ENCODE measurements around the gene PRTG. TPM values are rescaled to one million over a fixed set of nuclear protein-coding genes. Genes with fewer than 3 reads are reported as not detected.
"Not testable (repeated sequence)": the region's sequence is repeated elsewhere in the genome, so short reads cannot be mapped to it uniquely, and the experiment has no call there.

Gene PRTG
- total and polyA plus RNA-seq, 2 donors (not counting 3 experiments of a cell fraction or from before 2014, with no cell fraction given), result 3.4 to 12.4 TPM

DNA sequence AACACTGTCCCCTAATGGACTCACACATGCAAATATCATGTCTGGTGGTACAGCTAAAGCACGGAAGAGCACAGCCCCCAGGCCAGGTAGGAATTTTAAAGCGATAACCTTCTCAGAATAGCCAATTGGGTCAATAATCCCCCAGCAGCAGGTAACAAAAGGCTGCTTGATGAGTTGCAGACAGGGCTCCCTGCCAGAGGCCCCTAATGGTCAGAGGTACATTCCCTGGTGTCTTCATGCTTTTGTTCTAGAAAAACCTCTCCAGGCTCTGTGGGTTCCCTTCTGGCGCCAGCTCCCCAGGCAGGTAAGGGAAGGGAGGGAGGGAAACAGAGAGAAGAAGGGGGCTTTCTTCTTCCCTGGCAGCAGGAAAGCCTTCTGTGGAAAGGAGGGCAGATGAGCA lies 43.4 kb upstream of the PRTG start:
- dilution Hi-C loops (cut with MboI; ENCODE audit: extremely low pct_ligation_motif_present, low sequenced_read_pairs) (no loop called here), intact Hi-C loops (cut with micrococcal nuclease) (no loop called here)
- no peak for FAIRE-seq
- no peaks in the 10 kb centered on the region for H4K20me1 ChIP-seq (replicated peaks; ENCODE audit: control insufficient read depth, extremely low read depth, insufficient read depth, low read length)
- H3K36me3 ChIP-seq (ENCODE audit: control insufficient read depth in 2 of 2, extremely low read depth in 1 of 2, insufficient read depth in 2 of 2, low read length in 2 of 2), result no peaks in the 10 kb centered on the region
- TF ChIP-seq EZH2 (IDR thresholded peaks at IDR 0.05; ENCODE audit: borderline replicate concordance, low read depth, low read length, severe bottlenecking) (no peak), POLR2A (IDR thresholded peaks at IDR 0.05; ENCODE audit: low read depth, low read length) (no peak), GATA2 (IDR thresholded peaks at IDR 0.05; ENCODE audit: insufficient read depth, insufficient read length, low read depth, low read length) (no peak), FOS (IDR thresholded peaks at IDR 0.05; ENCODE audit: borderline replicate concordance, insufficient read depth, low read length) (no peak), MYC (IDR thresholded peaks at IDR 0.05; ENCODE audit: low read depth, low read length) (no peak), POLR2AphosphoS5 (IDR thresholded peaks at IDR 0.05; ENCODE audit: insufficient read depth, low read depth, low read length) (no peak), JUN (IDR thresholded peaks at IDR 0.05; ENCODE audit: borderline replicate concordance, insufficient read depth, insufficient read length, low read depth) (no peak)
- TF ChIP-seq, protein P1, sequence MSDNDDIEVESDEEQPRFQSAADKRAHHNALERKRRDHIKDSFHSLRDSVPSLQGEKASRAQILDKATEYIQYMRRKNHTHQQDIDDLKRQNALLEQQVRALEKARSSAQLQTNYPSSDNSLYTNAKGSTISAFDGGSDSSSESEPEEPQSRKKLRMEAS (IDR thresholded peaks at IDR 0.05; ENCODE audit: insufficient read depth, insufficient read length), result no peak
- TF ChIP-seq, protein P2, sequence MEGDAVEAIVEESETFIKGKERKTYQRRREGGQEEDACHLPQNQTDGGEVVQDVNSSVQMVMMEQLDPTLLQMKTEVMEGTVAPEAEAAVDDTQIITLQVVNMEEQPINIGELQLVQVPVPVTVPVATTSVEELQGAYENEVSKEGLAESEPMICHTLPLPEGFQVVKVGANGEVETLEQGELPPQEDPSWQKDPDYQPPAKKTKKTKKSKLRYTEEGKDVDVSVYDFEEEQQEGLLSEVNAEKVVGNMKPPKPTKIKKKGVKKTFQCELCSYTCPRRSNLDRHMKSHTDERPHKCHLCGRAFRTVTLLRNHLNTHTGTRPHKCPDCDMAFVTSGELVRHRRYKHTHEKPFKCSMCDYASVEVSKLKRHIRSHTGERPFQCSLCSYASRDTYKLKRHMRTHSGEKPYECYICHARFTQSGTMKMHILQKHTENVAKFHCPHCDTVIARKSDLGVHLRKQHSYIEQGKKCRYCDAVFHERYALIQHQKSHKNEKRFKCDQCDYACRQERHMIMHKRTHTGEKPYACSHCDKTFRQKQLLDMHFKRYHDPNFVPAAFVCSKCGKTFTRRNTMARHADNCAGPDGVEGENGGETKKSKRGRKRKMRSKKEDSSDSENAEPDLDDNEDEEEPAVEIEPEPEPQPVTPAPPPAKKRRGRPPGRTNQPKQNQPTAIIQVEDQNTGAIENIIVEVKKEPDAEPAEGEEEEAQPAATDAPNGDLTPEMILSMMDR (IDR thresholded peaks at IDR 0.05; ENCODE audit: extremely low read depth in 1 of 2, insufficient read depth in 1 of 2, low read depth in 1 of 2, low read length in 2 of 2), result no peak
- no peaks in the 10 kb centered on the region for H3K9me3 ChIP-seq (replicated peaks; ENCODE audit: control insufficient read depth, insufficient read depth, low read length)
- CTCF ChIA-PET, result interaction anchor here (1.2 to 1.7 kb wide), 2 partner anchors 11 to 138 kb away, joined by 3 to 8 read pairs; no protein-coding TSS in a partner anchor
- H3K4me3 ChIP-seq (replicated peaks in 1 of 3; ENCODE audit: insufficient read depth in 1 of 3, low read depth in 1 of 3, low read length in 3 of 3), result no peak overlapping the region
- no peak overlapping the region for H2AFZ ChIP-seq (ENCODE audit: low read depth, low read length)
- no peak overlapping the region for H3K27ac ChIP-seq (ENCODE audit: insufficient read depth, low read depth, low read length)
- BruUV-seq (replicated peaks), result no TSS peak
- no peak overlapping the region for H3K4me2 ChIP-seq (ENCODE audit: insufficient read depth, low read length)
- POLR2A ChIA-PET, result no interaction called here
- no peaks in the 10 kb centered on the region for H3K27me3 ChIP-seq (ENCODE audit: control insufficient read depth in 2 of 2, insufficient read depth in 2 of 2, low read length in 2 of 2)
- no peaks in the 10 kb centered on the region for H3K4me1 ChIP-seq (ENCODE audit: control insufficient read depth, extremely low read depth, insufficient read depth, low read length)
- H3K79me2 ChIP-seq (ENCODE audit: control insufficient read depth, insufficient read depth, low read length), result no peaks in the 10 kb centered on the region
- no peak for DNase-seq (ENCODE audit: low read depth, low spot score)
- no peak overlapping the region for H3K9ac ChIP-seq (replicated peaks; ENCODE audit: extremely low read depth, insufficient read depth, low read length)
- no peaks in the 10 kb centered on the region for H3K9me1 ChIP-seq (replicated peaks; ENCODE audit: control insufficient read depth, extremely low read depth, insufficient read depth, low read length)

DNA sequence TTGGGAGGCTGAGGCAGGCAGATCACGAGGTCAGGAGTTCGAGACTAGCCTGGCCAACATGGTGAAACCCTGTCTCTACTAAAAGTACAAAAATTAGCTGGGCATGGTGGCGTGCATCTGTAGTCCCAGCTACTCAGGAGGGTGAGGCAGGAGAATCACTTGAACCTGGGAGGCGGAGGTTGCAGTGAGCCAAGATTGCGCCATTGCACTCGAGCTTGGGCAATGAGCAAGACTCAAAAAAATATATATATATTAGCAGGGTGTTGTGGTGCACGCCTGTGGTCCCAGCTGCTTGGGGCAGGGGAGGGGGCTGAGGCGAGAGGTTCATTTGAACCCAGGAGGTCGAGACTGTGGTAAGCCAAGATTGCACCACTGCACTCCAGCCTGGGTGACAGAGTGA lies 42.6 kb upstream of the PRTG start:
- H3K9ac ChIP-seq (replicated peaks; ENCODE audit: extremely low read depth, insufficient read depth, low read length); H3K9me3 ChIP-seq (replicated peaks; ENCODE audit: control insufficient read depth, insufficient read depth, low read length); H3K4me1 ChIP-seq (ENCODE audit: control insufficient read depth, extremely low read depth, insufficient read depth, low read length); H3K9me1 ChIP-seq (replicated peaks; ENCODE audit: control insufficient read depth, extremely low read depth, insufficient read depth, low read length); dilution Hi-C loops (cut with MboI; ENCODE audit: extremely low pct_ligation_motif_present, low sequenced_read_pairs); intact Hi-C loops (cut with micrococcal nuclease); POLR2A ChIA-PET; H3K4me2 ChIP-seq (ENCODE audit: insufficient read depth, low read length); CTCF ChIA-PET; H3K4me3 ChIP-seq (replicated peaks in 1 of 3; ENCODE audit: insufficient read depth in 1 of 3, low read depth in 1 of 3, low read length in 3 of 3); FAIRE-seq; H3K27ac ChIP-seq (ENCODE audit: insufficient read depth, low read depth, low read length); H3K36me3 ChIP-seq (ENCODE audit: control insufficient read depth in 2 of 2, extremely low read depth in 1 of 2, insufficient read depth in 2 of 2, low read length in 2 of 2); H4K20me1 ChIP-seq (replicated peaks; ENCODE audit: control insufficient read depth, extremely low read depth, insufficient read depth, low read length); H3K27me3 ChIP-seq (ENCODE audit: control insufficient read depth in 2 of 2, insufficient read depth in 2 of 2, low read length in 2 of 2); BruUV-seq (replicated peaks); DNase-seq (ENCODE audit: low read depth, low spot score); H3K79me2 ChIP-seq (ENCODE audit: control insufficient read depth, insufficient read depth, low read length); H2AFZ ChIP-seq (ENCODE audit: low read depth, low read length): not testable (repeated sequence)

Data from endothelial cell of umbilical vein (primary cell).